Suprapubic skin (tissue), 4 donors: ENCODE measurements around the gene ABHD16A. TPM values are rescaled to one million over a fixed set of nuclear protein-coding genes. Genes with fewer than 3 reads are reported as not detected.

Source experiments
- DNase-seq, 2 donors: peaks; one replicate each; pipeline ENCODE4 v3.0.0-alpha.2; 2019; ENCODE audit warnings: low spot score in 2 of 2
- H3K27ac ChIP-seq: fragments of 200-600 bp; sonication (generic); one replicate; pipeline ENCODE4 v1.5.1; 2019
- H3K27me3 ChIP-seq: fragments of 200-600 bp; sonication (generic); one replicate; pipeline ENCODE4 v1.5.1; 2019
- H3K36me3 ChIP-seq: fragments of 200-600 bp; sonication (generic); one replicate; pipeline ENCODE4 v1.5.1; 2019
- H3K4me1 ChIP-seq: fragments of 200-600 bp; sonication (generic); one replicate; pipeline ENCODE4 v1.5.1; 2019
- H3K4me3 ChIP-seq: fragments of 200-600 bp; sonication (generic); one replicate; pipeline ENCODE4 v1.5.1; 2019; ENCODE audit warnings: mild to moderate bottlenecking
- H3K9me3 ChIP-seq: fragments of 200-600 bp; sonication (generic); one replicate; pipeline ENCODE4 v1.5.1; 2019
- EP300 ChIP-seq: sonication (generic); formaldehyde crosslinking; IDR thresholded peaks from one replicate; pipeline ENCODE4 v1.6.1; 2017; ENCODE audit warnings: antibody characterized with exemption
- POLR2A ChIP-seq, 2 donors: fragments of 450-650 bp; IDR thresholded peaks; one replicate each; pipeline ENCODE4 v1.6.1; 2017; ENCODE audit warnings: antibody characterized with exemption in 2 of 2, mild to moderate bottlenecking in 2 of 2, moderate library complexity in 2 of 2
- POLR2AphosphoS5 ChIP-seq, 3 donors: sonication (generic); formaldehyde crosslinking; IDR thresholded peaks; one replicate each; pipeline ENCODE4 v1.6.1; 2017; ENCODE audit warnings: antibody characterized with exemption in 3 of 3
- WGBS: methylation state at CpG from one replicate; pipeline ENCODE4 v1.1.5; 2018; 5-methylcytosine and 5-hydroxymethylcytosine counted together
- total RNA-seq, 4 donors: library from RNA; depleted of rRNA; stranded (reverse); fragments of >200 nt; gene quantifications; one replicate each; pipeline ENCODE4 v1.1.0, GENCODE V29; 2016
- TF ChIP-seq, protein P1 (sequence below), 2 donors: fragments of 200-600 bp in 1 of 2; fragments of 450-650 bp in 1 of 2; sonication (generic) in 1 of 2; IDR thresholded peaks; one replicate each; pipeline ENCODE4 v1.5.1; 2016 to 2019; ENCODE audit warnings: antibody characterized with exemption in 2 of 2, mild to moderate bottlenecking in 1 of 2, moderate library complexity in 1 of 2

Gene ABHD16A
- total RNA-seq, 4 donors from 2014 or later: 49.4 to 68.2 (median 57.3) TPM

DNA sequence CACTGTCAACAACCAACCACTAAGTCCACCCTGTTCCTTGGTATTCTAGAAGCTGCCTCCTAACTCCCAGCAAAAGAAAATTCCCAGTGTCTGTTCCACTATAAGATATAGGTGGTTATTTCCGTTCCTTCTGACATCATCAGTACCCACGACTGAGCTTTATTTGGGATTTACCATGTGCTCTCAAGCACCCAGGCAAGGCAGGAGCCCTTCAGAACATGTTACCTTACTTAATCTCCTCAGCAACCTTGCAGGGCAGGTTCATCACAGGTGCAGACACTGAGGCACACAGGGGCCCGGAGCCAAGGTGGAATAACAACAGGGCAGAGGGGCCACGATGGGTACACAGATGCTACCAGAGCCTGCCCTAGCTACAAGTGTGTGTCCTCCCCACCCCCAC, 10.8 kb downstream of the ABHD16A start:
- WGBS: 82% methylated on average over 4 of the region's 4 CpGs
- no peak for DNase-seq
- Histone ChIP-seq H3K27ac (no peak overlapping the region), H3K36me3 (peaks cover 98% of the 10 kb centered on the region), H3K9me3 (no peaks in the 10 kb centered on the region), H3K4me3 (no peak overlapping the region), H3K27me3 (no peaks in the 10 kb centered on the region), H3K4me1 (no peaks in the 10 kb centered on the region)
- TF ChIP-seq POLR2AphosphoS5 (IDR thresholded peaks at IDR 0.05): no peak
- TF ChIP-seq, protein P1, sequence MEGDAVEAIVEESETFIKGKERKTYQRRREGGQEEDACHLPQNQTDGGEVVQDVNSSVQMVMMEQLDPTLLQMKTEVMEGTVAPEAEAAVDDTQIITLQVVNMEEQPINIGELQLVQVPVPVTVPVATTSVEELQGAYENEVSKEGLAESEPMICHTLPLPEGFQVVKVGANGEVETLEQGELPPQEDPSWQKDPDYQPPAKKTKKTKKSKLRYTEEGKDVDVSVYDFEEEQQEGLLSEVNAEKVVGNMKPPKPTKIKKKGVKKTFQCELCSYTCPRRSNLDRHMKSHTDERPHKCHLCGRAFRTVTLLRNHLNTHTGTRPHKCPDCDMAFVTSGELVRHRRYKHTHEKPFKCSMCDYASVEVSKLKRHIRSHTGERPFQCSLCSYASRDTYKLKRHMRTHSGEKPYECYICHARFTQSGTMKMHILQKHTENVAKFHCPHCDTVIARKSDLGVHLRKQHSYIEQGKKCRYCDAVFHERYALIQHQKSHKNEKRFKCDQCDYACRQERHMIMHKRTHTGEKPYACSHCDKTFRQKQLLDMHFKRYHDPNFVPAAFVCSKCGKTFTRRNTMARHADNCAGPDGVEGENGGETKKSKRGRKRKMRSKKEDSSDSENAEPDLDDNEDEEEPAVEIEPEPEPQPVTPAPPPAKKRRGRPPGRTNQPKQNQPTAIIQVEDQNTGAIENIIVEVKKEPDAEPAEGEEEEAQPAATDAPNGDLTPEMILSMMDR (IDR thresholded peaks at IDR 0.05): no peak
- TF ChIP-seq POLR2A (IDR thresholded peaks at IDR 0.05): no peak
- TF ChIP-seq EP300: no peak

- no peaks in the 10 kb centered on the region for H3K9me3 ChIP-seq
- no peaks in the 10 kb centered on the region for H3K4me1 ChIP-seq
- H3K4me3 ChIP-seq: no peak overlapping the region
- H3K27ac ChIP-seq: no peak overlapping the region
- no peaks in the 10 kb centered on the region for H3K27me3 ChIP-seq
- H3K36me3 ChIP-seq: peaks cover 98% of the 10 kb centered on the region
- TF ChIP-seq POLR2A (IDR thresholded peaks at IDR 0.05) (no peak), EP300 (no peak), POLR2AphosphoS5 (IDR thresholded peaks at IDR 0.05) (no peak)
- TF ChIP-seq, protein P1 (IDR thresholded peaks at IDR 0.05): no peak
- no peak for DNase-seq
- 95% methylated on average over 9 of the region's 12 CpGs for WGBS
These were observed 11.5 kb downstream of the ABHD16A start for GRCh38 chr6:31691564-31692108.

GRCh38 chr6:31691078-31691463, 12.1 kb downstream of the ABHD16A start:
- Histone ChIP-seq H3K9me3 (no peaks in the 10 kb centered on the region), H3K4me1 (no peaks in the 10 kb centered on the region), H3K4me3 (no peak overlapping the region), H3K27ac (no peak overlapping the region), H3K27me3 (no peaks in the 10 kb centered on the region), H3K36me3 (peaks cover 98% of the 10 kb centered on the region)
- no peak for DNase-seq
- 94% methylated on average over 6 of the region's 6 CpGs for WGBS
- no peak for TF ChIP-seq EP300
- TF ChIP-seq POLR2AphosphoS5 (IDR thresholded peaks at IDR 0.05): no peak
- TF ChIP-seq, protein P1 (IDR thresholded peaks at IDR 0.05): no peak
- no peak for TF ChIP-seq POLR2A (IDR thresholded peaks at IDR 0.05)

DNA sequence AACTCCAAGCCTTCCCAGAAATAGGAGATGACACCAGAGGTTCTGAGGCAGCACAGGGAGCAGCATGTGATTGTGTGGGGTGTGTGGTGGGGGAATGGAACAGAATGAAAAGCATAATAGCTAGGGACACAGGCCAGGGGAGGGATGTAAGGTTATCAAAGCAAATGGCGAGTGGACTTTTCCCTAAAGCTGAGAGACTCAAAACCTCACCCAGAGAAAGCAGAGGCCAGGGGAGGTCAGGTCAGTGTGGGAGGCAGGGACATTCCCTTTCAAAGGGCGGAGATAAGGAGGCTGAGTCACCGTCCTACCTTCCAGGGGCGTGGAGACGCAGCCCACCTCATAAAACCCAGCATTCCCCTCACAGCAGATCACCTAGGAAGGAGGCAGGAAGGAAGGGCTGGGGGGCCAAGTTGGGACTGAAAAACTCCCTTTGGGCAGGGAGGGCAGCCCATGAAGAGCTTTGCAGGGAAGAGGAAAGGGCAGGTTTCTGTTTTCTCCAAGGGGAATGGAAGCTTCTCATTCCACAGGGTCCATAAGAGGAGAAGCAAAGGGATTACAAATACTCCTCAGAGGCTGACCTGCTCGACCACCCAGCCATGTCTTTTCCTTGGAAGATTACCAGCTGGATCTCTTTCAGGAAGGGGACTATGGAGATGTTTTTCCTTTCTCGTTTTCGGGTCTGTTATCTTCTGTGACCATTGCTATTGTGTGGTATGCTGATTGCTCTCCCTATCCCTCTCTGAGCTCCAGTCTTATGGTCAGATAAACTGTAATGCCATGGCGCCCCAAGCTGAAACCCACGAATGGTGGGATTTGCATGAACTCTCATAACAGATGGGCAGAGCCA, 12.7 kb downstream of the ABHD16A start:
- H3K4me3 ChIP-seq: no peak overlapping the region
- H3K27me3 ChIP-seq: no peaks in the 10 kb centered on the region
- peaks cover 99% of the 10 kb centered on the region for H3K36me3 ChIP-seq
- H3K27ac ChIP-seq: no peak overlapping the region
- TF ChIP-seq, protein P1 (IDR thresholded peaks at IDR 0.05): no peak
- TF ChIP-seq POLR2A (IDR thresholded peaks at IDR 0.05) (no peak), POLR2AphosphoS5 (IDR thresholded peaks at IDR 0.05) (no peak), EP300 (no peak)
- DNase-seq: no peak
- WGBS: 65% methylated on average over 10 of the region's 10 CpGs
- no peaks in the 10 kb centered on the region for H3K9me3 ChIP-seq
- H3K4me1 ChIP-seq: no peaks in the 10 kb centered on the region
